HepG2 (cell line): ENCODE data around the gene TBC1D10B. TPM values are rescaled to one million over a fixed set of nuclear protein-coding genes. Genes with fewer than 3 reads are reported as not detected.

ENCODE experiments used
- ARNT ChIP-seq: fragments of 450-650 bp; IDR thresholded peaks from 2 replicates; pipeline ENCODE4 v1.6.1; 2017
- ARNT2 ChIP-seq: sonication (generic); formaldehyde crosslinking; IDR thresholded peaks from 2 replicates; pipeline ENCODE4 v1.8.0; 2022; ENCODE audit warnings: mild to moderate bottlenecking, low read depth, missing genetic modification reagents, moderate library complexity
- BRCA1 ChIP-seq: sonication (generic); formaldehyde crosslinking; IDR thresholded peaks from 2 replicates; pipeline ENCODE4 v1.4.0; 2020; ENCODE audit warnings: missing genetic modification reagents
- CEBPG ChIP-seq: IDR thresholded peaks from 2 replicates; pipeline ENCODE4 v1.6.1; 2016
- CREM ChIP-seq, 2 experiments: sonication (generic) in 1 of 2; formaldehyde crosslinking in 1 of 2; IDR thresholded peaks; 2 replicates each; pipeline versions ENCODE4 v1.4.0 to v1.6.1; 2016 to 2020; ENCODE audit warnings: antibody characterized with exemption in 1 of 2, mild to moderate bottlenecking in 1 of 2, missing genetic modification reagents in 1 of 2
- EEA1 ChIP-seq: sonication (generic); formaldehyde crosslinking; IDR thresholded peaks from 2 replicates; pipeline ENCODE4 v1.5.1; 2020; ENCODE audit warnings: mild to moderate bottlenecking, missing genetic modification reagents, borderline replicate concordance
- FOXK2 ChIP-seq: fragments of 450-650 bp; IDR thresholded peaks from 2 replicates; pipeline ENCODE4 v1.6.1; 2016
- GTF2F1 ChIP-seq: fragments of 150-350 bp; IDR thresholded peaks from 2 replicates; pipeline ENCODE4 v1.6.1; 2014; ENCODE audit warnings: low read length
- HNF4G ChIP-seq, 2 experiments: sonication (generic) in 1 of 2; formaldehyde crosslinking in 1 of 2; IDR thresholded peaks; 2 replicates each; pipeline versions ENCODE4 v1.4.0 to v1.6.1; 2011 to 2020; ENCODE audit warnings: borderline replicate concordance in 2 of 2, low read depth in 2 of 2, mild to moderate bottlenecking in 2 of 2, low read length in 1 of 2, missing genetic modification reagents in 1 of 2, moderate library complexity in 1 of 2
- JUN ChIP-seq: sonication (generic); formaldehyde crosslinking; IDR thresholded peaks from 2 replicates; pipeline ENCODE4 v1.4.0; 2020; ENCODE audit warnings: mild to moderate bottlenecking, missing genetic modification reagents
- SOX13 ChIP-seq, 3 experiments: fragments of 450-650 bp in 1 of 3; sonication (generic) in 1 of 3; formaldehyde crosslinking in 1 of 3; IDR thresholded peaks in 2 of 3; conservative IDR thresholded peaks in 1 of 3; 2 replicates each; pipeline versions ENCODE4 v1.5.0 to v1.6.1; 2016 to 2020; ENCODE audit warnings: antibody characterized with exemption in 1 of 3, mild to moderate bottlenecking in 1 of 3, missing compliant biosample characterization in 1 of 3, missing genetic modification reagents in 1 of 3, moderate library complexity in 1 of 3
- SPEN ChIP-seq: sonication (generic); formaldehyde crosslinking; IDR thresholded peaks from 2 replicates; pipeline ENCODE4 v1.5.1; 2020; ENCODE audit warnings: low read depth, mild to moderate bottlenecking, missing genetic modification reagents
- SUZ12 ChIP-seq: fragments of 150-350 bp; IDR thresholded peaks from 2 replicates; pipeline ENCODE4 v1.6.1; 2014; ENCODE audit warnings: low read depth, low read length
- XRCC5 ChIP-seq: fragments of 200-400 bp; formaldehyde crosslinking; optimal IDR thresholded peaks from 2 replicates; pipeline ENCODE3; 2017; ENCODE audit warnings: mild to moderate bottlenecking, low read length
- ZKSCAN5 ChIP-seq: sonication (generic); formaldehyde crosslinking; IDR thresholded peaks from 2 replicates; pipeline ENCODE4 v1.5.1; 2020; ENCODE audit warnings: mild to moderate bottlenecking, missing genetic modification reagents
- ZMYM4 ChIP-seq: sonication (generic); formaldehyde crosslinking; IDR thresholded peaks from 2 replicates; pipeline ENCODE4 v1.8.1; 2023; ENCODE audit warnings: mild to moderate bottlenecking, missing genetic modification reagents
- ZNF329 ChIP-seq: sonication (generic); formaldehyde crosslinking; IDR thresholded peaks from 2 replicates; pipeline ENCODE4 v1.9.0; 2021; ENCODE audit warnings: low read depth, mild to moderate bottlenecking, missing genetic modification reagents
- ZNF343 ChIP-seq: sonication (generic); formaldehyde crosslinking; IDR thresholded peaks from 2 replicates; pipeline ENCODE4 v1.4.0; 2020; ENCODE audit warnings: mild to moderate bottlenecking, missing genetic modification reagents
- ZNF552 ChIP-seq: sonication (generic); formaldehyde crosslinking; IDR thresholded peaks from 2 replicates; pipeline ENCODE4 v1.9.0; 2022; ENCODE audit warnings: missing genetic modification reagents, mild to moderate bottlenecking, borderline replicate concordance
- ZNF775 ChIP-seq: sonication (generic); formaldehyde crosslinking; IDR thresholded peaks from 2 replicates; pipeline ENCODE4 v1.4.0; 2020; ENCODE audit warnings: missing genetic modification reagents, mild to moderate bottlenecking, moderate library complexity, borderline replicate concordance
- polyA plus RNA-seq, 8 experiments: library from polyadenylated mRNA; depleted of rRNA in 3 of 8; stranded (reverse) in 7 of 8; unstranded in 1 of 8; fragments of >200 nt; fragmentation: Illumina TruSeq in 4 of 8; extraction: Trizol in 4 of 8; gene quantifications; 2 replicates each; pipeline versions ENCODE4 v1.2.1 to v1.2.3, GENCODE V29; 2011 to 2016; ENCODE audit warnings: low read depth in 4 of 8, missing spikeins in 1 of 8, mixed read lengths in 1 of 8; ENCODE audit not compliant: insufficient read depth in 1 of 8
- total RNA-seq, 5 experiments: library from RNA; depleted of rRNA; stranded (reverse); fragments of >200 nt; fragmentation: Illumina TruSeq; extraction: Trizol; gene quantifications; 2 replicates each; pipeline ENCODE4 v1.2.3, GENCODE V29; 2016; ENCODE audit warnings: low read depth in 1 of 5
- TF ChIP-seq, protein P1 (sequence below): sonication (generic); formaldehyde crosslinking; IDR thresholded peaks from 2 replicates; pipeline ENCODE4 v1.4.0; 2020; ENCODE audit warnings: mild to moderate bottlenecking, missing genetic modification reagents
- TF ChIP-seq, protein P2 (sequence below): sonication (generic); formaldehyde crosslinking; IDR thresholded peaks from 2 replicates; pipeline ENCODE4 v1.5.1; 2020; ENCODE audit warnings: mild to moderate bottlenecking, missing genetic modification reagents, borderline replicate concordance
- TF ChIP-seq, protein P3 (sequence below): sonication (generic); formaldehyde crosslinking; IDR thresholded peaks from 2 replicates; pipeline ENCODE4; 2020; ENCODE audit warnings: missing genetic modification reagents, mild to moderate bottlenecking, borderline replicate concordance

The TBC1D10B gene
- total and polyA plus RNA-seq, 2 of the 13 experiments (the other 11 are each of a cell fraction or from before 2014, with no cell fraction given) = 15.7 to 24.8 TPM

DNA sequence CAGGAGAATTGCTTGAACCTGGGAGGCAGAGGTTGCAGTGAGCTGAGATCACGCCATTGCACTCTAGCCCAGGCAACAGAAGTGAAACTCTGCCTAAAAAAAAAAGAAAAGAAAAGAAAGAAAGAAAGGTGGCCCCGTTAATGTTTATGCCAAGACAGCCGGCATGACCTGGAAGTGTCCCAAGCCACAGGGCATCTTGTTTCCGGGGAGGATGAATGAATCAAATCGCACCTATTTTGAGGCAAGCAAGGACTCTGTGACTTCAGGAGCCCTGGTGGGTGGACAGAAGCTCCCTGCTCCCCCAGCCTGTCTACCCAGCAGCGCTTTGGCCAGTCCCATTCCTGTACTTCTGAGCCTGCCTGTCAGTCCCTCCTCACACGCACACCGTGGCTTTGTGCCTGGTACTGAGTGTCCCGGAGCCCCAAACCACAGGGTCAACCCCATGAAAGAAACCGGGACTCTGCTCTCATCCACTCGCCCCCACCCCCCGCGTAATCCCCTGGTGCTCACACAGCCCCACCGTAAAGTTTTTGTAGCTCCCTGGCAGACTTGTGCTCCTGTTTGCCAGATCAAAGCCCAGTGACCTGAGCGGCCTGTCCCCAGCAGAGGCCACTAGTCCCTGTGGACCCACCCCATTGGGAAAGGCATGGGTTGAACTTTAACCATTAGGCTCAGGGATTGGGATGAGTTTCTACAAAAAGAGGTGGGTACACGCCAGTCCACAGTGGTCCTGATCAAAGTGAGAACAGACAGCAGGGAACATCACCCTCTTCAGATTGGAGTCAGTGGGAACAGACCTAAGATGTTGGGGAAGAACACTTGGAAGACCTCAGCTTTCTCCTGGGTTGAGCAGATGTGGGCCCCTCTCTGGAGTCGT, 34.5 kb downstream of the TBC1D10B start (continued):
- TF ChIP-seq, protein P1, sequence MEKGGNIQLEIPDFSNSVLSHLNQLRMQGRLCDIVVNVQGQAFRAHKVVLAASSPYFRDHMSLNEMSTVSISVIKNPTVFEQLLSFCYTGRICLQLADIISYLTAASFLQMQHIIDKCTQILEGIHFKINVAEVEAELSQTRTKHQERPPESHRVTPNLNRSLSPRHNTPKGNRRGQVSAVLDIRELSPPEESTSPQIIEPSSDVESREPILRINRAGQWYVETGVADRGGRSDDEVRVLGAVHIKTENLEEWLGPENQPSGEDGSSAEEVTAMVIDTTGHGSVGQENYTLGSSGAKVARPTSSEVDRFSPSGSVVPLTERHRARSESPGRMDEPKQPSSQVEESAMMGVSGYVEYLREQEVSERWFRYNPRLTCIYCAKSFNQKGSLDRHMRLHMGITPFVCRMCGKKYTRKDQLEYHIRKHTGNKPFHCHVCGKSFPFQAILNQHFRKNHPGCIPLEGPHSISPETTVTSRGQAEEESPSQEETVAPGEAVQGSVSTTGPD (CRISPR knock-in tag) = no peak
- TF ChIP-seq CEBPG (CRISPR knock-in tag) (peak; percentile 60), EEA1 (CRISPR knock-in tag) (no peak), HNF4G (IDR thresholded peaks at IDR 0.05; ENCODE audit: borderline replicate concordance, low read depth, low read length) (peak; percentile 95), HNF4G (CRISPR knock-in tag; IDR thresholded peaks at IDR 0.05; ENCODE audit: borderline replicate concordance, low read depth) (peak; percentile 61; the same call in 1 of the 2 replicates), ZNF343 (CRISPR knock-in tag) (no peak), SPEN (peak; percentile 55), ZMYM4 (peak; percentile 64), ZNF329 (CRISPR knock-in tag) (0 out of 2 replicates have a peak, but pooled peaks have one; percentile 54), SOX13 (IDR thresholded peaks at IDR 0.05) (no peak), SOX13 (CRISPR knock-in tag; conservative IDR thresholded peaks at IDR 0.05 in 1 of 2, IDR thresholded peaks at IDR 0.05 in 1 of 2) (peak in 1 of 2 experiments; percentile 29; a peak in 1 of 4 replicates), FOXK2 (no peak), ZKSCAN5 (no peak), XRCC5 (peak; percentile 26), ARNT2 (CRISPR knock-in tag) (peak; percentile 64; the same call in 1 of the 2 replicates), CREM (IDR thresholded peaks at IDR 0.05) (peak; percentile 67), CREM (CRISPR knock-in tag; IDR thresholded peaks at IDR 0.05) (no peak), ZNF552 (CRISPR knock-in tag) (no peak), GTF2F1 (no peak), SUZ12 (no peak), BRCA1 (CRISPR knock-in tag) (no peak; the same call in 1 of the 2 replicates), JUN (peak; percentile 51), ARNT (no peak), ZNF775 (CRISPR knock-in tag) (no peak)
- TF ChIP-seq, protein P2, sequence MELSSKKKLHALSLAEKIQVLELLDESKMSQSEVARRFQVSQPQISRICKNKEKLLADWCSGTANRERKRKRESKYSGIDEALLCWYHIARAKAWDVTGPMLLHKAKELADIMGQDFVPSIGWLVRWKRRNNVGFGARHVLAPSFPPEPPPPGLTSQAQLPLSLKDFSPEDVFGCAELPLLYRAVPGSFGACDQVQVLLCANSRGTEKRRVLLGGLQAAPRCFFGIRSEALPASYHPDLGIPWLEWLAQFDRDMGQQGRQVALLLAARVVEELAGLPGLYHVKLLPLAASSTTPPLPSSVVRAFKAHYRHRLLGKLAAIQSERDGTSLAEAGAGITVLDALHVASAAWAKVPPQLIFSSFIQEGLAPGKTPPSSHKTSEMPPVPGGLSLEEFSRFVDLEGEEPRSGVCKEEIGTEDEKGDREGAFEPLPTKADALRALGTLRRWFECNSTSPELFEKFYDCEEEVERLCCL (CRISPR knock-in tag) = 0 out of 2 replicates have a peak, but pooled peaks have one; percentile 10
- TF ChIP-seq, protein P3, sequence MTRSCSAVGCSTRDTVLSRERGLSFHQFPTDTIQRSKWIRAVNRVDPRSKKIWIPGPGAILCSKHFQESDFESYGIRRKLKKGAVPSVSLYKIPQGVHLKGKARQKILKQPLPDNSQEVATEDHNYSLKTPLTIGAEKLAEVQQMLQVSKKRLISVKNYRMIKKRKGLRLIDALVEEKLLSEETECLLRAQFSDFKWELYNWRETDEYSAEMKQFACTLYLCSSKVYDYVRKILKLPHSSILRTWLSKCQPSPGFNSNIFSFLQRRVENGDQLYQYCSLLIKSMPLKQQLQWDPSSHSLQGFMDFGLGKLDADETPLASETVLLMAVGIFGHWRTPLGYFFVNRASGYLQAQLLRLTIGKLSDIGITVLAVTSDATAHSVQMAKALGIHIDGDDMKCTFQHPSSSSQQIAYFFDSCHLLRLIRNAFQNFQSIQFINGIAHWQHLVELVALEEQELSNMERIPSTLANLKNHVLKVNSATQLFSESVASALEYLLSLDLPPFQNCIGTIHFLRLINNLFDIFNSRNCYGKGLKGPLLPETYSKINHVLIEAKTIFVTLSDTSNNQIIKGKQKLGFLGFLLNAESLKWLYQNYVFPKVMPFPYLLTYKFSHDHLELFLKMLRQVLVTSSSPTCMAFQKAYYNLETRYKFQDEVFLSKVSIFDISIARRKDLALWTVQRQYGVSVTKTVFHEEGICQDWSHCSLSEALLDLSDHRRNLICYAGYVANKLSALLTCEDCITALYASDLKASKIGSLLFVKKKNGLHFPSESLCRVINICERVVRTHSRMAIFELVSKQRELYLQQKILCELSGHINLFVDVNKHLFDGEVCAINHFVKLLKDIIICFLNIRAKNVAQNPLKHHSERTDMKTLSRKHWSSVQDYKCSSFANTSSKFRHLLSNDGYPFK (CRISPR knock-in tag) = no peak
